IgD-negative memory B cell (primary cell): Measurements from ENCODE around the gene UBE2C. TPM values are rescaled to one million over a fixed set of nuclear protein-coding genes. Genes with fewer than 3 reads are reported as not detected.
"Not testable (repeated sequence)": the region's sequence is repeated elsewhere in the genome, so short reads cannot be mapped to it uniquely, and the experiment has no call there.

Experiments
- H3K27ac Mint-ChIP-seq, 3 donors: one replicate each; pipeline ENCODE4 v1.8.0; 2020 to 2022; ENCODE audit warnings: mild to moderate bottlenecking in 3 of 3, mixed read lengths in 3 of 3, moderate library complexity in 1 of 3
- H3K27me3 Mint-ChIP-seq: one replicate; pipeline ENCODE4 v1.8.0; 2021; ENCODE audit warnings: mixed read lengths
- H3K36me3 Mint-ChIP-seq: one replicate; pipeline ENCODE4 v1.8.0; 2020; ENCODE audit warnings: mild to moderate bottlenecking, mixed read lengths
- H3K4me1 Mint-ChIP-seq, 3 donors: one replicate each; pipeline ENCODE4 v1.8.0; 2020 to 2022; ENCODE audit warnings: mixed read lengths in 3 of 3, mild to moderate bottlenecking in 1 of 3
- H3K4me3 Mint-ChIP-seq, 4 donors: one replicate each; pipeline ENCODE4 v1.8.0; 2020 to 2022; ENCODE audit warnings: mild to moderate bottlenecking in 4 of 4, mixed read lengths in 4 of 4, moderate library complexity in 3 of 4
- H3K9me3 Mint-ChIP-seq, 3 donors: one replicate each; pipeline ENCODE4 v1.8.0; 2020 to 2021; ENCODE audit warnings: mixed read lengths in 3 of 3, mild to moderate bottlenecking in 1 of 3
- polyA plus RNA-seq: library from polyadenylated mRNA; unstranded; fragments of 300-500 nt; fragmentation: Illumina TruSeq; gene quantifications from one replicate; pipeline ENCODE4 v1.2.3, GENCODE V29; 2021

Gene UBE2C
- polyA plus RNA-seq = 0.46 TPM

GRCh38 chr20:45812157-45813005, at the start of gene UBE2C:
TSS of gene UBE2C (plus strand) at chr20:45812644. CDS start at chr20:45812696, 52 bp downstream.
- no peaks in the 10 kb centered on the region for H3K27me3 Mint-ChIP-seq
- no peaks in the 10 kb centered on the region for H3K9me3 Mint-ChIP-seq
- peak within 1 kb of the TSS; percentile 78 to 92 (median 84) for H3K27ac Mint-ChIP-seq
- H3K4me3 Mint-ChIP-seq = peak within 1 kb of the TSS; percentile 68 to 94 (median 86)
- peaks cover 0 to 8% (median 6%) of the 10 kb centered on the region in 3 donors for H3K4me1 Mint-ChIP-seq
- H3K36me3 Mint-ChIP-seq = peaks cover 2% of the 10 kb centered on the region

- not testable (repeated sequence) for H3K36me3 Mint-ChIP-seq, H3K27me3 Mint-ChIP-seq, H3K27ac Mint-ChIP-seq, H3K4me1 Mint-ChIP-seq, H3K4me3 Mint-ChIP-seq, H3K9me3 Mint-ChIP-seq
These were observed 47.7 kb upstream of the UBE2C start for GRCh38 chr20:45764618-45765282.

- H3K27ac Mint-ChIP-seq = no peak overlapping the region
- H3K36me3 Mint-ChIP-seq = peaks cover 2% of the 10 kb centered on the region
These were observed 47.1 kb upstream of the UBE2C start for GRCh38 chr20:45765307-45765875.

GRCh38 chr20:45765980-45766379, 46.5 kb upstream of the UBE2C start:
- no peak overlapping the region for H3K27ac Mint-ChIP-seq
- peaks cover 2% of the 10 kb centered on the region for H3K36me3 Mint-ChIP-seq
- peaks cover 3% of the 10 kb centered on the region for H3K27me3 Mint-ChIP-seq
- no peaks in the 10 kb centered on the region for H3K9me3 Mint-ChIP-seq
- H3K4me3 Mint-ChIP-seq = peak overlapping the region in 1 of 4 donors; percentile 12
- peaks cover 6 to 11% (median 9%) of the 10 kb centered on the region in 3 donors for H3K4me1 Mint-ChIP-seq

More at GRCh38 chr20:45765307-45765875, 47.1 kb upstream of the UBE2C start:
- Mint-ChIP-seq H3K4me1 (peaks cover 6 to 7% (median 7%) of the 10 kb centered on the region in 3 donors), H3K27me3 (peaks cover 3% of the 10 kb centered on the region), H3K9me3 (no peaks in the 10 kb centered on the region), H3K4me3 (no peak overlapping the region)

- H3K4me1 Mint-ChIP-seq = peaks cover 10 to 15% (median 13%) of the 10 kb centered on the region in 3 donors
- H3K36me3 Mint-ChIP-seq = peaks cover 2% of the 10 kb centered on the region
- H3K27me3 Mint-ChIP-seq = peaks cover 5% of the 10 kb centered on the region
- H3K9me3 Mint-ChIP-seq = no peaks in the 10 kb centered on the region
- H3K4me3 Mint-ChIP-seq = no peak overlapping the region
- H3K27ac Mint-ChIP-seq = no peak overlapping the region
These were observed 44.0 kb upstream of the UBE2C start for GRCh38 chr20:45768479-45768878.

DNA sequence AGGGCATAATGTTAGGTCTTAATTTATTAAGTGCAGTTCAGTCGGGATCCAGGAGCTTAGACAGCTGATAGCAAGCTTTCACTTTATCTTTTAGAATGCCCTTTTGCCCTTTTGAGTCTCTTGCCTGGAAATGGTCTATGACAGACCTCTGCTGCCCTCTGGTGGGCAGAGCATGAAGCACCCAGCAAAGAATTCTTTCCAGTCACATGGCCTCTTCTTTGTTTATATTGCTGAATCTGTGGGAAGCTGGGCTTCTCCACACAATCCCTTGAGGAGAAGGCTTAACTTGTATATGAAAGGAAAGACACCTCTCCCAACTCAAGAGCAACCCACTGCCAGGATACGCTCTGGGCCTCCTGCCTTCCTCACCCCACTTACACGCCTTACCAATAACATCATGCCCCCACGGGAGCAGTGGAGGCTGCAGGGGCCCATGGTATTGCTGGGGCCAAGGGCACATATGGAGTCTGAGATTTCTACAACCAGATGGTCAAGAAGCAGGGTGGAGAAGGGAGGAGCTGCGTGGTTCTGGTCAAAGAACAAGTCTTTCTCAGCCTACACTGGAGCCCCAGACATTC, 41.2 kb upstream of the UBE2C start:
- Mint-ChIP-seq H3K36me3 (peaks cover 5% of the 10 kb centered on the region), H3K27ac (peak overlapping the region in 2 of 3 donors; percentile 20 to 71), H3K9me3 (no peaks in the 10 kb centered on the region), H3K27me3 (peaks cover 6% of the 10 kb centered on the region), H3K4me3 (peak overlapping the region in 1 of 4 donors; percentile 33), H3K4me1 (peaks cover 6 to 10% (median 8%) of the 10 kb centered on the region in 3 donors)

DNA sequence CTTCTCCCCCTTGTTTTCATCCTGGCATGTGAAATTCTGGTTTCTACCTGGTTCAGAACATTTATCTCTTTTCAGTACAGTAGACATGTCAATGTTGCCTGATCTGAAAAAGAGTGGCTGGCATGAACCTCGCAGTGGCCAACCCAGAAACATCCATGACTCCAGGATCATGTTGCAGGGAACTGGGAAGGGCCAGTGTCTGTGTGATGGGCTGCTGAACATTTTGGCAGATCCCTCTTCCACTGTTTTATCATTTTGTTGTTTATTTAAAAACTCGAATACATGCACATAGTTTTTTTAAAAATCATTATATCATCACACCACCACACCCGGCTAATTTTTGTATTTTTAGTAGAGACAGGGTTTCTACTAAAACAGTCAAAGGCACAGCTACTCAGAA, 39.8 kb upstream of the UBE2C start:
- Mint-ChIP-seq H3K4me3 (no peak overlapping the region), H3K27me3 (peaks cover 5% of the 10 kb centered on the region), H3K4me1 (peaks cover 6 to 8% (median 6%) of the 10 kb centered on the region in 3 donors), H3K36me3 (peaks cover 5% of the 10 kb centered on the region), H3K27ac (no peak overlapping the region), H3K9me3 (no peaks in the 10 kb centered on the region)

DNA sequence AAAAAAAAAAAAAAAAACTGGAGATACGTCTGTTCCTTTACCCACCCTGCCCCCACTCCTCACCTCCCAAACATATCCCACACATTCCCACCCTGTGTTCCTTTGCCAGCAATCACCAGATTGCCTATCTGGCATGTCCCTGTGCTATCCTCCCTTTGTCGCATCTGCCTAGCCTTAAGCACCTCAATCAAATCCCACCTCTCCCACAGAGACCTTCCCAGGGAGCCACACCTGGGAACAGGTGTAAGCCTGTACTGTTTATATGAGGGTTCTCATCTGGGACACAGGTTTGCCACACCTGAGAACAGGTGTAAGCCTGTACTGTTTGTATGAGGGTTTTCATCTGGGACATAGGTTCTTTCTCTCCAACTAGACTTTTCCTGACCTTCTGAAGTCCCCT, 37.5 kb upstream of the UBE2C start:
- Mint-ChIP-seq H3K27ac (peak overlapping the region in 1 of 3 donors; percentile 24), H3K4me3 (peak overlapping the region in 1 of 4 donors; percentile 81), H3K27me3 (peaks cover 8% of the 10 kb centered on the region), H3K36me3 (peaks cover 2% of the 10 kb centered on the region), H3K4me1 (peaks cover 4 to 8% (median 6%) of the 10 kb centered on the region in 3 donors), H3K9me3 (no peaks in the 10 kb centered on the region)

DNA sequence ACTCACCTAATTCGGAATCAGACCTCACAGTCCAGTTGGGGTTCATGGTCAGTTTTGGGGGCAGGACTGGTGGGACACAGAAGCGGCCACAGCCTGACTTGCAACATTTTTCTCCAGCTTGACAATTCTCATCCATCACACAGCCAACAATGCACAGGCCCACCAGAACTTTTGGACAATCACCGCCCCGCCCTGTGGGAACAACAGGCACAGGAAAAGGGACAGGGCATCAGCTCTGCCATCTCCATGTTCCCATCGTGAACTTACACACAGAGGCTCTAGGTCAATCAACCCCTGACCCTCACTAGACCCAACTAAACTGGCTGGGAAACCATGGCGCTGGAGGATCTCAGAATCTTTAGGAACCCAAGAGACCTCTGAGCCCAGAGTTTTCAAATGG, 37.0 kb upstream of the UBE2C start:
- Mint-ChIP-seq H3K27me3 (peaks cover 8% of the 10 kb centered on the region), H3K9me3 (no peaks in the 10 kb centered on the region), H3K36me3 (peaks cover 2% of the 10 kb centered on the region), H3K4me3 (no peak overlapping the region), H3K27ac (peak overlapping the region in 1 of 3 donors; percentile 24), H3K4me1 (peaks cover 4 to 8% (median 6%) of the 10 kb centered on the region in 3 donors)

DNA sequence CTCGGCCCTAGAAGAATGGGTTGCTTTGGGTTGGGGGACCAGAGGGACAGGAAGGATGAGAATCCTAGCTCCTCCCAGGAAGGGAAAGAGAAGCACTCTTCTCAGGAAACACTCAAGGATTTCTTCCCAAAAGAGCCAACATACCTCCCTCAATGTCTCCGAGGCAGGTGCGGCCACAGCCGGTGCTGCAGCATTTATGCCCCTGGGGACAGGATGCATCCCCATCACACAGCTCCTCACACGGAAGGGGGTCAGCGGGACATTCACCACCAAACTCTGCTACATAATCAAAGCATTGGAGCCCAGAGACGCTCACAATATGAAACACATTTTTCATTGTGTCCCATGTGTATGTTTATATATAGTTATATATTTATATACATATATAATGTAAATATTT, 35.5 kb upstream of the UBE2C start:
- peaks cover 0 to 2% (median 0%) of the 10 kb centered on the region in 3 donors for H3K4me1 Mint-ChIP-seq
- no peak overlapping the region for H3K27ac Mint-ChIP-seq
- H3K27me3 Mint-ChIP-seq = peaks cover 6% of the 10 kb centered on the region
- peaks cover 5% of the 10 kb centered on the region for H3K36me3 Mint-ChIP-seq
- H3K4me3 Mint-ChIP-seq = no peak overlapping the region
- no peaks in the 10 kb centered on the region for H3K9me3 Mint-ChIP-seq

GRCh38 chr20:45779011-45779915, 33.2 kb upstream of the UBE2C start:
- Mint-ChIP-seq H3K27me3 (peaks cover 6% of the 10 kb centered on the region), H3K4me1 (peaks cover 2 to 8% (median 5%) of the 10 kb centered on the region in 3 donors), H3K27ac (peak overlapping the region in 1 of 3 donors; percentile 48), H3K4me3 (peak overlapping the region in 1 of 4 donors; percentile 4), H3K9me3 (no peaks in the 10 kb centered on the region), H3K36me3 (peaks cover 6% of the 10 kb centered on the region)

GRCh38 chr20:45780159-45780558, 32.3 kb upstream of the UBE2C start:
- H3K27me3 Mint-ChIP-seq = peaks cover 3% of the 10 kb centered on the region
- H3K36me3 Mint-ChIP-seq = peaks cover 4% of the 10 kb centered on the region
- H3K4me1 Mint-ChIP-seq = peaks cover 9 to 15% (median 12%) of the 10 kb centered on the region in 3 donors
- no peak overlapping the region for H3K27ac Mint-ChIP-seq
- no peaks in the 10 kb centered on the region for H3K9me3 Mint-ChIP-seq
- no peak overlapping the region for H3K4me3 Mint-ChIP-seq

DNA sequence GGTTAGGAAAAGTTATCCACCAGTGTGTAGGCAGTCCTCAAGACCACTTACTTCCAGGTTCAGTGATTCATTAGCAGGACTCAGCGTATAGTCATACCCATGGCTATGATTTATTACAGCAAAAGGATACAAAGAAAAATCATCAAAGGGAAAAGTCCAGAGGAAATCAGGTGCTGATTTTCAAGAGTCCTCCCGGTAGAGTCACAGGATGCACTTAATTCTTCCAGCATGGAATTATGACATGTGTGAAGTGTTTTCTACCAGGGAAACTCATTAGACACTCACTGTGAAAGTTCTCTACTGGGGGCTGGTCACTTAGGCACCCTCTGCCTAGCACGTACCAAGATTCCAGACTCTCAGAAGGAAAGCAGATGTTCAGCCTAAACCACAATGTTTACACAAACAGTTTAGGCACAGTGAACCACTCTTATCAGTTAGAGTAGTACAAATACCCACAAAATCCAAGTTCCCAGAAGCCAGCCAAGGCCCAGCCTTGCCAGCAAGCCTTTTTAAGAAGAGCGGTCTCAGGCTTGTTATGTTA, 31.0 kb upstream of the UBE2C start:
- H3K27me3 Mint-ChIP-seq = peaks cover 4% of the 10 kb centered on the region
- no peak overlapping the region for H3K4me3 Mint-ChIP-seq
- peaks cover 0 to 3% (median 0%) of the 10 kb centered on the region in 3 donors for H3K9me3 Mint-ChIP-seq
- no peak overlapping the region for H3K27ac Mint-ChIP-seq
- H3K36me3 Mint-ChIP-seq = peaks cover 4% of the 10 kb centered on the region
- H3K4me1 Mint-ChIP-seq = peaks cover 9 to 15% (median 12%) of the 10 kb centered on the region in 3 donors

- peaks cover 3% of the 10 kb centered on the region for H3K27me3 Mint-ChIP-seq
- peaks cover 9 to 15% (median 12%) of the 10 kb centered on the region in 3 donors for H3K4me1 Mint-ChIP-seq
- peak overlapping the region in 1 of 4 donors; percentile 0 for H3K4me3 Mint-ChIP-seq
- no peak overlapping the region for H3K27ac Mint-ChIP-seq
- H3K9me3 Mint-ChIP-seq = peaks cover 0 to 3% (median 0%) of the 10 kb centered on the region in 3 donors
- peaks cover 4% of the 10 kb centered on the region for H3K36me3 Mint-ChIP-seq
These were observed 29.6 kb upstream of the UBE2C start for GRCh38 chr20:45782890-45783289.
